Retinal pigment epithelial cell (primary cell): Measurements from ENCODE around the gene KCNJ3.
"Not testable (repeated sequence)": the region's sequence is repeated elsewhere in the genome, so short reads cannot be mapped to it uniquely, and the experiment has no call there.

Experiments
- DNase-seq: peaks from one replicate; pipeline ENCODE4 v3.0.0-alpha.2; 2010; ENCODE audit warnings: low read depth
- H3K4me3 ChIP-seq: 2 replicates; pipeline ENCODE4 v1.5.1; 2011; ENCODE audit warnings: mild to moderate bottlenecking, low read length, control low read depth, moderate library complexity
- TF ChIP-seq, protein P1 (sequence below): conservative IDR thresholded peaks from 2 replicates; pipeline ENCODE4 v1.5.1; 2011; ENCODE audit warnings: low read depth, low read length, control low read depth, inconsistent platforms

Gene KCNJ3

DNA sequence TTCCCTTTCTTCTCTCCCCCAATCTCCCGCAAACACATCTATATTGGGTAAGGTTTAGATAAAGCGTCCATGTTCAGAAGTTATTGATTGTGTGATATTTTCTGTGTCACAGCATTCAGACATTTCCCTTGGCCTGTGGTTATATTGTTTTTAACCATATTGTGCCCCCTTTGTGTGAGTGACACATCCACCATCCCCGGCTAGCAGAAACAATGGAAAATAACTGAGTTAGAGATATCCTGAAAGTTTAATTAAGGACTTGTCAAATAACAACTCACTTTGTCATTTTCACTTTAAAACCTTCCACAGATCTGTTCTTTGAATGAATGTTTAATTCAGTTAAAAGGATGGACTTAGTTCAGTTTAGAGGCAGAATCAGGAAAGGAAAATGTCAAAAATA is 151.0 kb downstream of the KCNJ3 start:
- TF ChIP-seq, protein P1, sequence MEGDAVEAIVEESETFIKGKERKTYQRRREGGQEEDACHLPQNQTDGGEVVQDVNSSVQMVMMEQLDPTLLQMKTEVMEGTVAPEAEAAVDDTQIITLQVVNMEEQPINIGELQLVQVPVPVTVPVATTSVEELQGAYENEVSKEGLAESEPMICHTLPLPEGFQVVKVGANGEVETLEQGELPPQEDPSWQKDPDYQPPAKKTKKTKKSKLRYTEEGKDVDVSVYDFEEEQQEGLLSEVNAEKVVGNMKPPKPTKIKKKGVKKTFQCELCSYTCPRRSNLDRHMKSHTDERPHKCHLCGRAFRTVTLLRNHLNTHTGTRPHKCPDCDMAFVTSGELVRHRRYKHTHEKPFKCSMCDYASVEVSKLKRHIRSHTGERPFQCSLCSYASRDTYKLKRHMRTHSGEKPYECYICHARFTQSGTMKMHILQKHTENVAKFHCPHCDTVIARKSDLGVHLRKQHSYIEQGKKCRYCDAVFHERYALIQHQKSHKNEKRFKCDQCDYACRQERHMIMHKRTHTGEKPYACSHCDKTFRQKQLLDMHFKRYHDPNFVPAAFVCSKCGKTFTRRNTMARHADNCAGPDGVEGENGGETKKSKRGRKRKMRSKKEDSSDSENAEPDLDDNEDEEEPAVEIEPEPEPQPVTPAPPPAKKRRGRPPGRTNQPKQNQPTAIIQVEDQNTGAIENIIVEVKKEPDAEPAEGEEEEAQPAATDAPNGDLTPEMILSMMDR = no peak
- DNase-seq = no peak
- no peak overlapping the region for H3K4me3 ChIP-seq

DNA sequence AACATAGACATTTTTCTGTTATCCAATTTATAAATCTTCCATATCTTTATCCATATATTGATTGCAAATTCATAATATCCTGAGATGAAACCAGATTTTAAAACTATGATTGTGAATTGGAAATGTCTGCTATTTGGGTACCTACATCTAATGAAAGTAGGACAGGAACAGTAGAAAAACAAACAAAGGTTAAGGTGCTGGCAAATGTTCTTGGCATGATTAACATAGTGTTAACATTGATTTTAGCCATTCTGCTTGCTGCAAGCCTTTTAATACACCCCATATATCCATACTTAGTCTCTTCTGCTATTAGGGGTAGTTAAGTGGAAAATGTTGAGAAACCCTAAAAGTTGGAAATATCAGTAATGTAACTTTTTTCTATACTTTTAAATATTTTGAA is 152.0 kb downstream of the KCNJ3 start:
- TF ChIP-seq, protein P1 = no peak
- no peak overlapping the region for H3K4me3 ChIP-seq
- no peak for DNase-seq

DNA sequence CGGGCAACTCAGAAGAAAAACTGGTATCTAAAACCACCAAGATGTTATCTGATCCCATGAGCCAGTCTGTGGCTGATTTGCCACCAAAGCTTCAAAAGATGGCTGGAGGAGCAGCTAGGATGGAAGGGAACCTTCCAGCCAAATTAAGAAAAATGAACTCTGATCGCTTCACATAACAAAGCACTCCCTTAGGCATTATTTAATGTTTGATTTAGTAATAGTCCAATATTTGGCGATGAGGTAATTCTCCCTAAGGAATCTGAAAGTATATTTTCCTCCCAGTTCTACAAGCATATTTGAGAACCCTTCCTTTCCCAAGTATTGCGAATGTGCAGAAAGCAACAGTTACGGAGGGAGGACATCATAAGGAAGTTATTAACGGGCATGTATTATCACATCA is 156.6 kb downstream of the KCNJ3 start:
- TF ChIP-seq, protein P1 = no peak
- no peak for DNase-seq
- H3K4me3 ChIP-seq = no peak overlapping the region

DNA sequence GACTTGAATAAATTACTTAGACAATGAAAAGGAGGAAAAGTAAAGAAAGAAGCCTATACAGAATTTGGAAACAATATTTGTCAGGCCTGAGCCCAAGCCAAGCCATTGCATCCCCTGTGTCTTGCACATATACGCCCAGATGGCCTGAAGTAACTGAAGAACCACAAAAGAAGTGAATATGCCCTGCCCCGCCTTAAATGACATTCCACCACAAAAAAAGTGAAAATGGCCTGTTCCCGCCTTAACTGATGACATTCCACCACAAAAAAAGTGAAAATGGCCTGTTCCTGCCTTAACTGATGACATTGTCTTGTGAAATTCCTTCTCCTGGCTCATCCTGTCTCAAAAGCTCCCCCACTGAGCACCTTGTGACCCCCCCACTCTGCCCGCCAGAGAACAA is 168.7 kb downstream of the KCNJ3 start:
- DNase-seq = not testable (repeated sequence)

DNA sequence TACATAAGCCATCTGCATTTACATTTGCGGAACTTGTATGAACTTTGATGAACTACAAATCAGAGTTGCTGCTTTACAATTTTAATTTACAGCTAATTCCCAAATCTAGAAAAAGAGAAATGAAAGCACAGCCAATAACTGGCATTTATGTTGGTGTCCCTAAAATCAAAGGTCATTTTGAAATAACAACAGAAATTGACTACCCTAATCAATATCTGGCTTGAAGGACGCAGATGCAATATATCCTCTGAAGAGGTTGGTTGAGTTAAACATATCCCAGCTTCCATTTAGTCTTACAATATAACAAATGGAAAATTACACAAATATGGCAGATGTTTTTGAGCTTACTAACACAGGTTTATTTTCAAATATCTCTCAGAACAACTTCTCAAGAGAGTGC is 177.5 kb downstream of the KCNJ3 start:
- TF ChIP-seq, protein P1 = no peak
- DNase-seq = no peak
- H3K4me3 ChIP-seq = no peak overlapping the region

More for the DNA sequence above, 168.7 kb downstream of the KCNJ3 start:
- not testable (repeated sequence) for H3K4me3 ChIP-seq

DNA sequence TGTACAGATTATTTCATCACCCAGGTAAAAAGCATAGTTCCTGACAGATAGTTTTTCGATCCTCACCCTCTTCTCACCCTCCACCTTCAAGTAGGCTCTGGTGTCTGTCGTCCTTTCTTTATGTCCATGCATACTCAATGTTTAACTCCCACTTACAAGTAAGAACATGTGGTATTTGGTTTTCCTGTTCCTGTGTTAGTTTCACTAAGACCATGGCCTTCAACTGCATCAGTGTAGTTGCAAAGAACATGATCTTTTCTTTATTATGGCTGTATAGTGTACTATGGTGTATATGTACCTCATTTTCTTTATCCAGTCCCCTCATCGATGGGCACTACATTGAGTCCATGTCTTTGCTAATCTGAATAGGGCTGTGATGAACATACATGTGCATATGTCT is 184.2 kb downstream of the KCNJ3 start:
- TF ChIP-seq, protein P1 = no peak
- no peak overlapping the region for H3K4me3 ChIP-seq
- no peak for DNase-seq

DNA sequence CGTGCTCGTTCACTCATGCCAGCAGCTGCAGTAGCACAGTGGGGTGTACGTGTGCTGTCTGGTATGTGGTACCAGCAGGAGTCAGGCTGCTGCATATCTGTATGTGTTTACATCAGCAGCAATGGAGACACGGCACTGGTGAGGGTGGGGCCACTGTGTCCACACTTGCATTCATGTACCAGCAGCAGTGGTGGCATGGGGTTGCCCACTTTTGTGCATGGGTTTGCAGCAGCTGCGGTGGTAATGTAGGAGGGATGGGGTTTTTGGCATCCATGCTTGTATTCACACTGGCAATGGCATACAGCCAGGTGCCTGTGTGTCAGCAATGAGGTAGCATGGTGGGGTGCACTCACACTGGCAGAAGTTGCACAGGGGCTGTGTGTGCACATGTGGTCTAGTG is 187.8 kb downstream of the KCNJ3 start:
- no peak for DNase-seq
- TF ChIP-seq, protein P1 = no peak
- H3K4me3 ChIP-seq = no peak overlapping the region

DNA sequence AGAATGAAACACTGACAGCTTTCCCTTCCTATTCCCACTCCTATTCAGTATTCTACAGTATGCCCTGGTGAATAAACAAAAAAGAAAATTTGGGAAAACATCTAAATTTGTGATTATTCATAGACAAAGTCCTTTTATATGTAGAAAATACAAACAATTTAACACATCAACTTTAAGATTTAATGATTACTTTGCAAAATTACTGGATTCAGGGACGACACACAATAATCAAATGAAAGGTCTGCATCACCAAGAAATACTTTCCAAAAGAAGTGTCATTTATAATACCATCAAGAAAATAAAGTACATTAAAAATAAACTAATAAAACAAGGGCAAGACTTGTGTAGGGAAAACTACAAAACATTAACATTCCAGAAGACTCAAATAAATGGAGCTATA is 199.8 kb downstream of the KCNJ3 start:
- H3K4me3 ChIP-seq = no peak overlapping the region
- no peak for DNase-seq
- TF ChIP-seq, protein P1 = no peak
